ENCODE measurements around the gene ERGIC3.

Gene ERGIC3

DNA sequence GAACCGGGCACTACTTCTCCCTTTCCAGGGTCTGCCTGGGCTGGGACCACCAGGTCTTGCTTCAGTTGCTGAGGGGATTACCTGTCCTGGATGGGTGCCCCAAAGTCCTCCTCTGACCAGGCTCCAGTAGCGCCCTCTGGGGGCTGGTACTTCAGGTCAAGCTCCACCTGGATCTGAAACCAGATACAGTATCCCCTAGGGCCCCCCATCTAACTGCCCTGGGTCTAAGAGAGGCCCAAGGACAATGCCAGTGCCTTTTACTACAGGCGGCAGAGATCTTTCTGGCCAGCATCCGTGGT is 62.5 kb downstream of the ERGIC3 start:
- DNase-seq (ENCODE audit: low spot score in 2 of 2) (no peak), ATAC-seq (replicated peaks; ENCODE audit: extremely low read depth, poor library complexity, severe bottlenecking) (no peak)
- Mint-ChIP-seq H3K27ac (ENCODE audit: low read depth) (no peak overlapping the region), H3K27me3 (no peaks in the 10 kb centered on the region), H3K36me3 (ENCODE audit: insufficient read depth) (no peaks in the 10 kb centered on the region), H3K4me1 (no peaks in the 10 kb centered on the region), H3K4me3 (no peak overlapping the region), H3K9me3 (no peaks in the 10 kb centered on the region)

DNA sequence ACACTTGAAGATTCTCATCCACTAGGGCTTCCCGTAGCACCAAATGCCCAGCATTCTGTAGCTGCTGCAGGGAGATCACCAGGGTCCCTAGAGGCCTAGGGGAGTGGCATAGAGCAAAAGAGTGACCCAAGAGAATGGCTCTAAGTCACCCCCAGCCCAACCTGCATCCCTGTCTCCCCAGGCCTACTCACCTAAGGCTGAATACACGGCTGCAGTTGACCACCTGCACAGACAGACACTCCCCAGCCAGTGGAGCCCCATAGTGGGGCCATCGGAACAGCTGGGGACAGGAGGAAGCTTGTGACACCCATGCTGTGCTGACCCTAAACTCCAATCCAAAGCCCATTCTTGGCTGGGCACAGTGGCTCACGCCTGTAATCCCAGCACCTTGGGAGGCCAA is 64.2 kb downstream of the ERGIC3 start:
- ATAC-seq (replicated peaks; ENCODE audit: extremely low read depth, poor library complexity, severe bottlenecking), result no peak
- H3K4me3 Mint-ChIP-seq, result no peak overlapping the region
- peaks cover 1% of the 10 kb centered on the region for H3K36me3 Mint-ChIP-seq (ENCODE audit: insufficient read depth)
- no peaks in the 10 kb centered on the region for H3K4me1 Mint-ChIP-seq
- H3K9me3 Mint-ChIP-seq, result no peaks in the 10 kb centered on the region
- H3K27me3 Mint-ChIP-seq, result no peaks in the 10 kb centered on the region
- no peak for DNase-seq (ENCODE audit: low spot score in 2 of 2)
- H3K27ac Mint-ChIP-seq (ENCODE audit: low read depth), result no peak overlapping the region

Measured in central memory CD8-positive, alpha-beta T cell (primary cell).